NCI-H510A (cell line): Measurements from ENCODE around the gene GBP3.
A peak's percentile ranks its signal among the peaks of the same experiment; 100 is the strongest.
"Not testable (repeated sequence)": the region's sequence is repeated elsewhere in the genome, so short reads cannot be mapped to it uniquely, and the experiment has no call there.

Experiments
- DNase-seq: peaks from one replicate; lab custom pipeline; 2025; lab: John Stamatoyannopoulos, UW

GBP3 gene

DNA sequence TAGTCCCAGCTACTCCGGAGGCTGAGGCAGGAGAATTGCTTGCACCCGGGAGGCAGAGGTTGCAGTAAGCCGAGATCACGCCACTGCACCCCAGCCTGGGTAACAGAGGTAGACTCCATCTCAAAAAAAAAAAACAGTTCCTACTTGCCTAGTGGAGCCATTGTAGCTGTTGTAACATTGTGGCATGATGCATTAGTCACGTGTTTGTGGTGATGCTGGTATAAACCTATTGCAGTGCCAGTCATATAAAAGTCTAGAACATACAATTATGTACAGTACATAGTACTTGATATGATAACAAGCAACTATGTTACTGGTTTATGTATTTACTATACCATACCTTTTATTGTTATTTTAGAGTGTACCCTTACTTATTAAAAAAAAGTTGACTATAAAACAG lies 46.4 kb downstream of the GBP3 start:
- DNase-seq = no peak

GRCh38 chr1:88974616-88975172 lies 48.0 kb downstream of the GBP3 start:
- not testable (repeated sequence) for DNase-seq

GRCh38 chr1:88973520-88974137 lies 49.0 kb downstream of the GBP3 start:
- peak; percentile 7 for DNase-seq

- DNase-seq = no peak
Measured at GRCh38 chr1:88961647-88962275, 60.9 kb downstream of the GBP3 start.

- DNase-seq = no peak
Measured at GRCh38 chr1:88961081-88961480, 61.6 kb downstream of the GBP3 start.
